Pulmonary artery endothelial cell (primary cell): Measurements from ENCODE around the gene ESPN. TPM values are rescaled to one million over a fixed set of nuclear protein-coding genes. Genes with fewer than 3 reads are reported as not detected.

Experiments
- DNase-seq: peaks from one replicate; pipeline ENCODE4 v3.0.0-alpha.2; 2011; ENCODE audit warnings: low read depth, low spot score
- total RNA-seq: library from RNA; depleted of rRNA; stranded (reverse); fragments of >200 nt; gene quantifications from 2 replicates; pipeline ENCODE4 v1.2.3, GENCODE V29; 2014

The ESPN gene
- total RNA-seq, 1 donor from 2014 or later: 0.79 TPM

DNA sequence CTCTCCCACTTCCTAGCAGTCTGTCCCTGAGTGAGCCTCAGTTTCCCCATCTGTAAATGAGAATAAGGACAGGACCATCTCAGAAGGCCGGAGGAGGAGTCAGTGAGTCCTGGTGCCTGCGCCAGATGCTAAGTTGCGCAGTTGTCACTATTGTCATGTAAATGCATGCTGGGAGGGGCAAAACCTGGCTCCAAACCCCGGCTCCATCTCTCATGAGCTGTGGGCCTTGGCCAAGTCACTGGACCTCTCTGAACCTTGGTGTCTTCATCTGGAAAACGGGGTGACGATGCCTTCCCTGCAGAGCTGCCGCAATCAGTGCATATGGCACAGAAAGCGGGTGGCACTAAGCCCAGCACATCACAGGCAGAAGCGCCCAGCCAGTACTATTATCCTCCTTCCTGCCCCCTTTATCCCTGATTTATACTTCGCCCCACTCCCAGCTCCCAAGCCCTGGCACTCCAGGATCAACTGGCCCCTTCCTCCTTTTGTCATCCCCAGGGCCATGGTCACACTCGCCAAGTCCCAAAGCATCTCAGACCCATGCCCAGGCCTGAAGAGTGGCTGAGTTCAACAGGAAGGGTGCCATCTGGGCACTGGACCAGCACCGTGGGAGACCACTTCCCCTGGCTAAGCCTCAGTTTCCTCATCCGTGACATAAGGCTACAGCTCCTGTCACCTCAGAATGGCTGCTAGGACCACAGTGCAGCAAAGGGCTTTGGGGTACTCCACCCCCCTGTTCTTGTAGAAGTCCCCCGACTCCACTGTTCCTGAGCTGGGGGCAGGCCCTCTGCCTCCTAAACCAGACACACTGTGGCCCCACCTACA lies 71.2 kb downstream of the ESPN start:
- DNase-seq: no peak

- DNase-seq: no peak
Observed at GRCh38 chr1:6496365-6496721, 71.8 kb downstream of the ESPN start.

- DNase-seq: no peak
Observed at GRCh38 chr1:6496890-6497214, 72.3 kb downstream of the ESPN start.

DNA sequence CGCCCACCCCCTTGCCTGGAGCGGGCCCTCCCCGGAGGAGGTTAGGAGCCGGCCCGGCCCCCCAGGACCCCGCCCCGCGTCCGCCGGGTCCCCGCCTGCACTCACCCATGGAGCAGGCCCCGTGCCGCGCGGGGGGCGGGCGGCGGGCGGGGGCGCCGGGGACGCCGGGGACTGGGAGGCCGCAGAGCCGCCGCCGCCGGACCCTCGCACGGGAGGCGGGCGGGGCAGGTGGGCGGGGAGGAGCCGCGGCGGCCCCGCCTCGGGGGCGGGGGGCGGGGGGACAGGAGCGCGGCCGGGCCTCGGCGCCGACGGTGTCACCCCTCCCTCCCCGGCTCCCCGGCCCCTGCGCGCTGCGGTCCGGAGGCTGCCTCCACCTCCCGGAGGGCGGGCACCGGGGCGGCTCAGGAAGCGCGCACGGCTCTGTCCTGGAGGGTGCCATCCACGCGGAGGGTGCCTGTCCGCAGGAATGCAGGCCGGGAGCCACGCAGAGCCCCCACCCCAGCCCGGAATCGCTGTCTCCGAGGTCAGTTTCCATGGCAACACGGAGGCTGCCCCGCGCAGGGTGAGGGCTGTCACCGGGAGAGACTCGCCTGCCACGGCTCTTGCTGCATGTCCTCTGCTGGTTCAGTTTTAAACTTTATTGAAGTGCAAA lies 72.8 kb downstream of the ESPN start:
- no peak for DNase-seq

DNA sequence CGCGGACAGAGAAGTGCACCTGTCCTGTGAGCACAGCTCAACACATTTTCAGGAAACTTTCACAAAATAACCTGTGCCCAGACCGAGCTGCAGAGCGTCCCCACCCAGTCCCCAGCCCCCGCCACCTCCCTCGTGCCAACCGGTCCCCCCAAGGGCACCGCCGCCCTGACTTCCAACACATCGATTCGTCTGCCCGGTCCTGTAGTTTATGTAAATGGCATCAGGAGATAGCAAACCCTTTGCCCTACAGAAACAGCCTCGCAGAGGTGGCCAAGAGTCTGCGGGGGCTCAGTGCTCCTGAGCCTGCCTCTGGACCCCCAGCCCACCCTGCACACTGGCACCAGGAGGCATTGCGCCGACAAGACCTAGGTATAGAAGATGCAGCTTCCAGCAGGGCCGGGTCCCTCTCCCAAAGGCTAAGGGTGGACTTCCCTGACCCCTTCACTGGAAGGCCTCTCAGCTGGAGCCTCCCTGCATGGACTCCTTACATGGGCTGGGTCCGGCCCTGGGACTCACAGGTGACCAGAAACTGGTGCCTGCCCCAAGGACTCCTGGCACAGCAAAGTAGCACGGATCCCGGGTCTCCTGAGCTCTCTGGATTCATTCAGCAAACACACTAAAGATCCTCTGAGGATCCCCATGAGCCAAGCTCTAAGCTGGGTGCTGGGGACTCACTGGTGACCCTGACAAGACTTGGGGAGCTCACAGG lies 73.4 kb downstream of the ESPN start:
- no peak for DNase-seq

DNA sequence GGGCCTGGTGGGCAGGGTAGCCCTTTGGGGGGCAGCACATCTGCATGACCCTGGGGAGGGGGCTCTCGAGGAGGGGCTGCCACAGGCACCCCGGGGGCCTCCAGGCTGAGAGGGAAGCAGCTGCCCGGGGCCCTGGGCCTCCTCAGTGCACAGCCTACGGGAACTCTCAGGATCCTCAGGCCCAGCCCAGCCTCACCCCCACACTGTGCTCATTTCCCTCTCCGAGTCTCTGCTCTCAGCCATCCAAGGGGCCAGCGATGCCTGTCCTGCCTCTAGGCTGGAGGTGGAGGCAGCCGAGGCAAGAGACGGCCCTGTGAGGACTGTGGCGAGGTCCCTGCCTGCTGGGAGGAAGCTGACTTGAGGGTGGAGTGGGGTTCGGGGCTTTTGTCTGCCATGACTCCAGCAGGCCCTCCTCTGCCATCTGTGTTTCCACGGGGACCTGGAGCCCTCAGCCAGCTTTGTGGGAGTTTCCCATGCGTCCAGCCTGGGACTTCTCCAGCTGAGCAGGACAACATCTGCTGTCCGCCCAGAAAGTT lies 74.1 kb downstream of the ESPN start:
- no peak for DNase-seq

DNA sequence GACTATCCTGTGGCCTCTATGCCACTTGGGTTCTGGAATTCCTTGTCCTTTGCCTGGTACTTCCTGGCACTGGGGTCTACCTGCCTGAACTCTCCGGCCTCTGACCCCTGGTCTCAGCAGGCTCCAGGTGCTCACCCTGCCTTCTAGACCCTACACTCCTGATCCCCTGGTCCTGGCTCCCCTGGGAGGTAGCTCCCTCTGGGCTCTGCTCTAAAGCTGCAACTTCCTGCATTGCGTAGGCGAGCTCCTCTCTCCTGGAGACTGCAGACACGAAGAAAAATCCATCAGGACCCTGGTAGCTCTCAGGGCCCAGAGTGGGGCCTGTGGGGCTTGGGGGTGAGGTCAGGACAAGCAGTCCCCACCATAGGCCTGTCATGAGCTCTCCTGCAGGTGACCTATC lies 74.7 kb downstream of the ESPN start:
- DNase-seq: no peak

- DNase-seq: no peak
Observed at GRCh38 chr1:6500544-6501278, 76.1 kb downstream of the ESPN start.

- DNase-seq: no peak
Observed at GRCh38 chr1:6501279-6501813, 76.8 kb downstream of the ESPN start.

GRCh38 chr1:6502000-6502891 lies 77.7 kb downstream of the ESPN start:
- DNase-seq: no peak

- no peak for DNase-seq
Observed at GRCh38 chr1:6503884-6504602, 79.5 kb downstream of the ESPN start.

DNA sequence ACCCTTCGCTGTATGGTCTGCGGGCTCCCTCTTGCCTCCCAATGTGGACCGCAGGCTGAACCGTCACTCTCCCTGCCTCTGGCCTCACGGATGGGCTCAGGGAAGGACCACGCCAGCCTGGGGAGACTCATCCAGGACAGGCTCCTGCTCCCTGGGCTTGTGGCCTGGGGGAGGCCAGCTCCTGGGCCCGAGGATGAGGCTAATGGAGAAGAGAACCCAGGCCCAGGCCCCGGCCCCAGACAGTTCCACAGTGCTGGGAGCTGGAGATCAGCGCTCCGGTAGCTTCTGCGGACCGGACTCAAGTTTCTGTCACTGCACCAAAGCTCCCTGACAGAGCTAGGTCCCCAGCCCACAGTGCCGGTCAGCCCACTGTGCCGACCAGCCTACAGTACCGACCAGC lies 80.3 kb downstream of the ESPN start:
- no peak for DNase-seq

DNA sequence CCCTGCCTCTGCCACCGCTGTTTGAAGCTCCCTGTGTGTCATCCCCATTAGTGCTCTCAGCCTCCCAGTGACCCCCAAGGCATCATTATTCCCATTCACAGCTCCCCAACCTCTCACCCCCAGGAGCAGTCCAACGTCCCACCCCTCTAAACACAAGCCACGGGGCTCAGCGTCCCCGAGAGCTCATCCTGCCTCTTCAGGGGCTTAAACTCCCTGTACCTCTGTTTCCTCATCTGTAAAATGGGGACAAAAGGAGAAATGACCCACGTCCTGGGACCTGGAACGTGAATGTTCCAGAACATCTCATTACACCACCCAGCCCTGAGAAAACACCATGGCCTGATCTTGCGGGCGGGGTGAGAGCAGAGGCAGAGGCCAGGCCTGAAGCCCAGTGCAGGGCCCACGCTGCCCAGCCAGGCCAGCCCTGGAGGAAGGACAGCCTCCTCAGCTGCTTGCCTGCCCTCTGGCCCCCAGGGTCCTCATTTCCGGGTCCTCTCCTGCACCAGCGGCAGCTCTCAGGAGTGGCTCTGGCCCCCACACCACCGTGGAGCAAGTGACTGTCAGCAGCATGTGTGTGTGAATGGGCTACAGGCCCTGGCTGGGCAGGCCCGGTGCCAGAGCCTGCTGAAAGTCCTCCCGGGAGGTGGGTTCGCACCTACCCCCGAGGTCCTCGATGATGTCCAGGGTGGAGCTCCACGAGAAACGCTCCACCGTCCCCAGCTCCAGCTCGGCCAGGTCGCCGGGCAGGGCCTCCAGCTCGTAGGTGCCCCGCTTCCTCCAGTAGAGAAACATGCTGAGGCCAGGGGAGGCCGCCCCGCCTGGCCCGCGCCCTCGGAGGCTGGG lies 81.0 kb downstream of the ESPN start:
- DNase-seq: no peak

DNA sequence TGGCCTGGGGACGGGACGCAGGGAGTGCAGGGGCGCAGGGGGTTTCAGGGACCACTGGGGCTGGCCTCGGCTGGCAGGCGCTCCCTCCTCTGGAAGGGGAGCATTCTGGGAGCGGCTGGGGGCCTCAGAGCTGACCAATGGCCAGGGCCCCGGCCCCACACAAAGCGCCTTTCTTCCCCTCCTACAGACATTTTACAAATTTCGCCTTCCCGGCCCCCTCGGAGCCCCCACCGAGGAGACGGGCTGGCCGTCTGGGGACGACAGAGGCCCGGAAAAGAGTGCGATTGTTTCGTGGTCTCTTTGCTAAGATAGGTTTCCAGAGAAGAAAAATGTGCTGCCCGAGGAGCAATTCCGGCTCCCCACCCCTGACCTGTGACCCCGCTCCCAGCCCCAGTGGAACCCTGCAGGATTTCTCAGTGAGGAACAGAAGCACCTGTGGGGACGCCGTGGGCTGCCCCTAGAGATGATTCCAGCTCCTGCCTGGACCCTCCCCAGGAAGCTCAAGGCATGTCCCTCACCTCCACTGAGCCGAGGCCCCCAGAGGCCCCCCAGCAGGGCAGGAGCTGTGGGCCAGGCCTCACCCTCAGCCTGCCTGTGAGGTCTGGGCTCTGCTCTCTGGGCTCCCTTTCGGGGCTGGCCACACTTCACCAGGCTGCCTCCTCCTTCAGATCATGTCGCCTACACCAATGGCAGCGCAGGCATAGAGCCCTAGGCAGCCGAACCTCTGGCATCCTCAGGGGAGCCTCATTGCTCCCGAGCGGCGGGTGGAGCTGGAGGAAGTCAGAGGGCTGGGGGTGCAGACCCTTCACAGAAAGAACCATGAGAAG lies 81.8 kb downstream of the ESPN start:
- DNase-seq: no peak

- no peak for DNase-seq
Observed at GRCh38 chr1:6507037-6507428, 82.5 kb downstream of the ESPN start.

DNA sequence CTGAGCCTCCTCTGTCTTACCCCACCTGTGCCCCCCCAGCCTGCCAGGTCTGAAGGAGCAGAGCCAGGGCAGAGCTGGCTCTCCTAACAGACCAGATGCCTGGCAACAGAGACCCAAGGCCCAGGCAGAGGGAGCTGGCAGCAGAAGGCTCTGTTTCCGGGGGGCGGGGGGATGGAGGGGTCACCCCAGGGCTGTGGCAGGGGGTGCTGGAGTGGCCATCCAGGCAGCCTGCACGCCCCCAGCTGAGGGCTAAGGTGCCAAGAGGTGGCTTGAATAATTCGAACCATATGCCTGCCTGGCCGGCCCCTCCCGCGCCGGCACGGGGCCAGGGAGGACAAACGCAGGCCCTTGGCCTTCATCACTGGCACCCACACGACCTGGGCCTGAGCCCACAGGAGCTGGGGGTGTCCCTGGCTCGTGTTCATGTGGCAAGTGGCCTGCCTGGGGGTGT lies 82.9 kb downstream of the ESPN start:
- DNase-seq: no peak

- no peak for DNase-seq
Observed at GRCh38 chr1:6508154-6508815, 83.7 kb downstream of the ESPN start.
